Urinary bladder (tissue), 4 donors: ENCODE results near the gene NFE2L1. TPM values are rescaled to one million over a fixed set of nuclear protein-coding genes. Genes with fewer than 3 reads are reported as not detected.
A peak's percentile ranks its signal among the peaks of the same experiment; 100 is the strongest.

ENCODE experiments used
- DNase-seq: peaks from one replicate; pipeline ENCODE4 v3.0.0-alpha.2; 2015; ENCODE audit errors: extremely low spot score
- H3K27ac ChIP-seq: one replicate; pipeline ENCODE4 v1.5.1; 2013; ENCODE audit warnings: low read depth, mild to moderate bottlenecking, moderate library complexity
- H3K36me3 ChIP-seq: one replicate; pipeline ENCODE4 v1.6.1; 2013; ENCODE audit warnings: mild to moderate bottlenecking, moderate library complexity; ENCODE audit not compliant: insufficient read depth
- H3K4me1 ChIP-seq: one replicate; pipeline ENCODE4 v1.6.1; 2013; ENCODE audit warnings: mild to moderate bottlenecking, moderate library complexity; ENCODE audit not compliant: insufficient read depth
- H3K4me3 ChIP-seq: one replicate; pipeline ENCODE4 v1.5.1; 2013; ENCODE audit warnings: low read depth, low read length
- WGBS: extraction: QIAGEN DNeasy Blood & Tissue Kit; methylation state at CpG from one replicate; pipeline ENCODE4 v1.1.7; 2013; 5-methylcytosine and 5-hydroxymethylcytosine counted together
- polyA plus RNA-seq: library from polyadenylated mRNA; stranded (reverse); fragments of 200-250 nt; gene quantifications from one replicate; pipeline ENCODE4 v1.2.3, GENCODE V29; 2013
- small RNA-seq: library from RNA; depleted of rRNA; stranded (forward); fragments of <200 nt; gene quantifications from one replicate; pipeline ENCODE3, GENCODE V24; 2014
- total RNA-seq: library from RNA; depleted of rRNA; stranded (reverse); fragments of >200 nt; gene quantifications from one replicate; pipeline ENCODE4 v1.2.3, GENCODE V29; 2014
- donor health status: healthy with polysubstance abuse.
- donor health status: healthy.

The NFE2L1 gene
- total and polyA plus RNA-seq, 2 donors, result 53.1 to 163 TPM

- 44% methylated on average over 13 of the region's 13 CpGs for WGBS
- H3K4me1 ChIP-seq, result no peaks in the 10 kb centered on the region
- no peaks in the 10 kb centered on the region for H3K36me3 ChIP-seq
- DNase-seq, result no peak
- peak overlapping the region; percentile 68 for H3K4me3 ChIP-seq
- peak overlapping the region; percentile 97 for H3K27ac ChIP-seq
Measured at GRCh38 chr17:48106802-48107136, 58.6 kb downstream of the NFE2L1 start.

- peak within 1 kb of the TSS; percentile 97 for H3K27ac ChIP-seq
- DNase-seq, result peak; percentile 74
- H3K36me3 ChIP-seq, result no peaks in the 10 kb centered on the region
- H3K4me1 ChIP-seq, result no peaks in the 10 kb centered on the region
- under 1% methylated on average over 64 of the region's 64 CpGs for WGBS
- peak within 1 kb of the TSS; percentile 68 for H3K4me3 ChIP-seq
Measured at GRCh38 chr17:48107137-48108055, 59.2 kb downstream of the NFE2L1 start, which contains the start of gene SNX11. SNX11 (plus strand) TSS chr17:48107766; CDS start chr17:48112044, 4,278 bp downstream.

GRCh38 chr17:48110761-48111160, 62.6 kb downstream of the NFE2L1 start:
- 81% methylated on average over 9 of the region's 9 CpGs for WGBS
- Histone ChIP-seq H3K36me3 (no peaks in the 10 kb centered on the region), H3K4me3 (no peak overlapping the region), H3K27ac (no peak overlapping the region), H3K4me1 (no peaks in the 10 kb centered on the region)
- no peak for DNase-seq

Small RNAs within 50 kb of the gene (small RNA-seq; reads per million reads assigned to genes)
- gene AC004477.2 (not detected), gene MIR152 (655 reads per million, percentile 99 among the genes with 10 or more reads in this experiment), gene RNU6-1201P (not detected)

Other genes with a start within 250 kb of the NFE2L1 start
- 7.8 TPM for gene OSBPL7, start 226.6 kb upstream of the NFE2L1 start, total RNA-seq
- 9.6 TPM for gene OSBPL7, start 226.6 kb upstream of the NFE2L1 start, polyA plus RNA-seq
- gene MRPL10, start 216.8 kb upstream of the NFE2L1 start, total RNA-seq, result 8.5 TPM
- gene MRPL10, start 216.8 kb upstream of the NFE2L1 start, polyA plus RNA-seq, result 80.9 TPM
- gene LRRC46, start 216.7 kb upstream of the NFE2L1 start, total RNA-seq, result not detected
- 0.30 TPM for gene LRRC46, start 216.7 kb upstream of the NFE2L1 start, polyA plus RNA-seq
- 27.4 TPM for gene SCRN2, start 207.1 kb upstream of the NFE2L1 start, total RNA-seq
- gene SCRN2, start 207.1 kb upstream of the NFE2L1 start, polyA plus RNA-seq, result 41.0 TPM
- 2.2 TPM for gene SP6, start 197.2 kb upstream of the NFE2L1 start, total RNA-seq
- gene SP6, start 197.2 kb upstream of the NFE2L1 start, polyA plus RNA-seq, result 2.3 TPM
- gene SP2, start 152.1 kb upstream of the NFE2L1 start, total RNA-seq, result 1.9 TPM
- gene SP2, start 152.1 kb upstream of the NFE2L1 start, polyA plus RNA-seq, result 16.0 TPM
- gene PNPO, start 106.8 kb upstream of the NFE2L1 start, total RNA-seq, result 6.6 TPM
- gene PNPO, start 106.8 kb upstream of the NFE2L1 start, polyA plus RNA-seq, result 8.2 TPM
- 3.4 TPM for gene PRR15L, start 90.5 kb upstream of the NFE2L1 start, total RNA-seq
- gene PRR15L, start 90.5 kb upstream of the NFE2L1 start, polyA plus RNA-seq, result 1.2 TPM
- 77.4 TPM for gene CDK5RAP3, start 77.2 kb upstream of the NFE2L1 start, total RNA-seq
- 117 TPM for gene CDK5RAP3, start 77.2 kb upstream of the NFE2L1 start, polyA plus RNA-seq
- gene COPZ2, start 10.6 kb upstream of the NFE2L1 start, total RNA-seq, result 45.2 TPM
- gene COPZ2, start 10.6 kb upstream of the NFE2L1 start, polyA plus RNA-seq, result 36.0 TPM
- 53.3 TPM for gene CBX1, start 53.1 kb downstream of the NFE2L1 start, total RNA-seq
- gene CBX1, start 53.1 kb downstream of the NFE2L1 start, polyA plus RNA-seq, result 60.4 TPM
- gene SNX11, start 59.4 kb downstream of the NFE2L1 start, total RNA-seq, result 7.3 TPM
- gene SNX11, start 59.4 kb downstream of the NFE2L1 start, polyA plus RNA-seq, result 20.7 TPM